GM18505 (cell line): ENCODE measurements around the gene ERFL.
A peak's percentile ranks its signal among the peaks of the same experiment; 100 is the strongest.

ENCODE experiments used
- ATAC-seq: cut with Tn5 transposase; IDR thresholded peaks from one replicate; pipeline ENCODE4 v1.9.1; 2021; ENCODE audit not compliant: unreplicated experiment
- POLR2A ChIP-seq: IDR thresholded peaks from 4 replicates; pipeline ENCODE4 v1.6.1; 2011; ENCODE audit warnings: borderline replicate concordance; ENCODE audit not compliant: insufficient read depth, insufficient read length; ENCODE audit errors: extremely low read depth

ERFL gene

GRCh38 chr19:41928221-41928683, at the start of gene ERFL:
Gene ERFL, minus strand, starts transcription at chr19:41928449. Its CDS starts 15,530 bp downstream, at chr19:41912919.
- ATAC-seq, result no peak
- TF ChIP-seq POLR2A, result no peak

GRCh38 chr19:41977916-41978315, 49.7 kb upstream of the ERFL start:
- no peak for ATAC-seq
- no peak for TF ChIP-seq POLR2A

GRCh38 chr19:41974652-41975051, 46.4 kb upstream of the ERFL start:
- ATAC-seq, result no peak
- TF ChIP-seq POLR2A, result no peak

- TF ChIP-seq POLR2A, result no peak
- ATAC-seq, result no peak
Measured at GRCh38 chr19:41971363-41971762, 43.1 kb upstream of the ERFL start.

- no peak for ATAC-seq
- TF ChIP-seq POLR2A, result no peak
Measured at GRCh38 chr19:41969772-41970458, 41.7 kb upstream of the ERFL start.

GRCh38 chr19:41968751-41969595, 40.7 kb upstream of the ERFL start:
- no peak for ATAC-seq
- TF ChIP-seq POLR2A, result no peak

- no peak for TF ChIP-seq POLR2A
Measured at GRCh38 chr19:41967054-41967783, 39.0 kb upstream of the ERFL start.

GRCh38 chr19:41965106-41965505, 36.9 kb upstream of the ERFL start:
- no peak for ATAC-seq
- TF ChIP-seq POLR2A, result no peak

More at GRCh38 chr19:41967054-41967783, 39.0 kb upstream of the ERFL start:
- no peak for ATAC-seq

GRCh38 chr19:41960973-41961372, 32.7 kb upstream of the ERFL start:
- no peak for TF ChIP-seq POLR2A
- ATAC-seq, result no peak

- ATAC-seq, result peak; percentile 82
- peak; percentile 42 for TF ChIP-seq POLR2A
Measured at GRCh38 chr19:41959056-41960053, 31.1 kb upstream of the ERFL start, which contains the start of gene RABAC1. Gene RABAC1, minus strand, starts transcription at chr19:41959321. Its CDS starts 29 bp downstream, at chr19:41959292.

GRCh38 chr19:41958367-41959055, 30.3 kb upstream of the ERFL start:
- peak; percentile 11 for TF ChIP-seq POLR2A
- ATAC-seq, result peak; percentile 35
